Body of pancreas (tissue), 4 donors: ENCODE results near the gene ZFAND3.

Experiments
- POLR2A ChIP-seq, 3 donors: fragments of 450-650 bp; IDR thresholded peaks; one replicate each; pipeline ENCODE4 v1.6.1; 2016; ENCODE audit warnings: antibody characterized with exemption in 3 of 3, mild to moderate bottlenecking in 2 of 3
- TF ChIP-seq, protein P1 (sequence below), 7 experiments: fragments of 450-650 bp in 4 of 7; fragments of 200-600 bp in 3 of 7; sonication (generic) in 3 of 7; IDR thresholded peaks; one replicate each; pipeline ENCODE4 v1.5.1; 2016 to 2019; ENCODE audit warnings: antibody characterized with exemption in 7 of 7

- TF ChIP-seq, protein P1, sequence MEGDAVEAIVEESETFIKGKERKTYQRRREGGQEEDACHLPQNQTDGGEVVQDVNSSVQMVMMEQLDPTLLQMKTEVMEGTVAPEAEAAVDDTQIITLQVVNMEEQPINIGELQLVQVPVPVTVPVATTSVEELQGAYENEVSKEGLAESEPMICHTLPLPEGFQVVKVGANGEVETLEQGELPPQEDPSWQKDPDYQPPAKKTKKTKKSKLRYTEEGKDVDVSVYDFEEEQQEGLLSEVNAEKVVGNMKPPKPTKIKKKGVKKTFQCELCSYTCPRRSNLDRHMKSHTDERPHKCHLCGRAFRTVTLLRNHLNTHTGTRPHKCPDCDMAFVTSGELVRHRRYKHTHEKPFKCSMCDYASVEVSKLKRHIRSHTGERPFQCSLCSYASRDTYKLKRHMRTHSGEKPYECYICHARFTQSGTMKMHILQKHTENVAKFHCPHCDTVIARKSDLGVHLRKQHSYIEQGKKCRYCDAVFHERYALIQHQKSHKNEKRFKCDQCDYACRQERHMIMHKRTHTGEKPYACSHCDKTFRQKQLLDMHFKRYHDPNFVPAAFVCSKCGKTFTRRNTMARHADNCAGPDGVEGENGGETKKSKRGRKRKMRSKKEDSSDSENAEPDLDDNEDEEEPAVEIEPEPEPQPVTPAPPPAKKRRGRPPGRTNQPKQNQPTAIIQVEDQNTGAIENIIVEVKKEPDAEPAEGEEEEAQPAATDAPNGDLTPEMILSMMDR (IDR thresholded peaks at IDR 0.05) = peak in 2 of 7 experiments; percentile 18 to 20
- no peak for TF ChIP-seq POLR2A (IDR thresholded peaks at IDR 0.05)
Measured at GRCh38 chr6:37807656-37808055, 11.9 kb upstream of the ZFAND3 start.
